Measurements from ENCODE around the gene TRDMT1.

GRCh38 chr10:17217631-17218232, 16.3 kb upstream of the TRDMT1 start:
- TF ChIP-seq, protein P1, sequence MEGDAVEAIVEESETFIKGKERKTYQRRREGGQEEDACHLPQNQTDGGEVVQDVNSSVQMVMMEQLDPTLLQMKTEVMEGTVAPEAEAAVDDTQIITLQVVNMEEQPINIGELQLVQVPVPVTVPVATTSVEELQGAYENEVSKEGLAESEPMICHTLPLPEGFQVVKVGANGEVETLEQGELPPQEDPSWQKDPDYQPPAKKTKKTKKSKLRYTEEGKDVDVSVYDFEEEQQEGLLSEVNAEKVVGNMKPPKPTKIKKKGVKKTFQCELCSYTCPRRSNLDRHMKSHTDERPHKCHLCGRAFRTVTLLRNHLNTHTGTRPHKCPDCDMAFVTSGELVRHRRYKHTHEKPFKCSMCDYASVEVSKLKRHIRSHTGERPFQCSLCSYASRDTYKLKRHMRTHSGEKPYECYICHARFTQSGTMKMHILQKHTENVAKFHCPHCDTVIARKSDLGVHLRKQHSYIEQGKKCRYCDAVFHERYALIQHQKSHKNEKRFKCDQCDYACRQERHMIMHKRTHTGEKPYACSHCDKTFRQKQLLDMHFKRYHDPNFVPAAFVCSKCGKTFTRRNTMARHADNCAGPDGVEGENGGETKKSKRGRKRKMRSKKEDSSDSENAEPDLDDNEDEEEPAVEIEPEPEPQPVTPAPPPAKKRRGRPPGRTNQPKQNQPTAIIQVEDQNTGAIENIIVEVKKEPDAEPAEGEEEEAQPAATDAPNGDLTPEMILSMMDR (IDR thresholded peaks at IDR 0.05), result no peak
- TF ChIP-seq POLR2A (IDR thresholded peaks at IDR 0.05), result no peak
